Measurements from ENCODE around the gene TPP1.

DNA sequence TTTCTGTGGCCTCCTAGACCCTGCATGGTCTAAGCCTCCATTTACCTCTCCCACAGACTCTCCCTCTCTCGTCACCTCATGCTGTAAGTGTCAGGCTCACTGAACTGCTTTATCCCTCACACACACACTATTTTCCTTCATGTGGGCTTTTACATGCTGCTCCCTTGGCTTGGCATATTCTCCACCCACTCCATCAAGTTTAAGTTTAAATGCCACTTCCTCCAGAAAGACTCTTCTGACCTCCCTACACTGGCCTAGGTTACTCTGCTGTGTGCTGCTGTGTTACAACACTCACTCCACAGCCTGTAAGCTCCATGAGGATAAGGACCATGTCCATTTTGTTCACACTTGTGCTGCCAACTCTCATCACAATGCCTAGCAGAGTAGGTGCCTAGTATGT is 33.9 kb upstream of the TPP1 start:
- TF ChIP-seq, protein P1, sequence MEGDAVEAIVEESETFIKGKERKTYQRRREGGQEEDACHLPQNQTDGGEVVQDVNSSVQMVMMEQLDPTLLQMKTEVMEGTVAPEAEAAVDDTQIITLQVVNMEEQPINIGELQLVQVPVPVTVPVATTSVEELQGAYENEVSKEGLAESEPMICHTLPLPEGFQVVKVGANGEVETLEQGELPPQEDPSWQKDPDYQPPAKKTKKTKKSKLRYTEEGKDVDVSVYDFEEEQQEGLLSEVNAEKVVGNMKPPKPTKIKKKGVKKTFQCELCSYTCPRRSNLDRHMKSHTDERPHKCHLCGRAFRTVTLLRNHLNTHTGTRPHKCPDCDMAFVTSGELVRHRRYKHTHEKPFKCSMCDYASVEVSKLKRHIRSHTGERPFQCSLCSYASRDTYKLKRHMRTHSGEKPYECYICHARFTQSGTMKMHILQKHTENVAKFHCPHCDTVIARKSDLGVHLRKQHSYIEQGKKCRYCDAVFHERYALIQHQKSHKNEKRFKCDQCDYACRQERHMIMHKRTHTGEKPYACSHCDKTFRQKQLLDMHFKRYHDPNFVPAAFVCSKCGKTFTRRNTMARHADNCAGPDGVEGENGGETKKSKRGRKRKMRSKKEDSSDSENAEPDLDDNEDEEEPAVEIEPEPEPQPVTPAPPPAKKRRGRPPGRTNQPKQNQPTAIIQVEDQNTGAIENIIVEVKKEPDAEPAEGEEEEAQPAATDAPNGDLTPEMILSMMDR (conservative IDR thresholded peaks at IDR 0.05 in 1 of 2, IDR thresholded peaks at IDR 0.05 in 1 of 2; ENCODE audit: low read depth in 1 of 2, low read length in 2 of 2) = no peak
- TF ChIP-seq EZH2 (IDR thresholded peaks at IDR 0.05; ENCODE audit: low read length, missing control alignments) = no peak
